ENCODE measurements around the gene DUSP2. TPM values are rescaled to one million over a fixed set of nuclear protein-coding genes. Genes with fewer than 3 reads are reported as not detected.

Gene DUSP2
- total and polyA plus RNA-seq, 10 of the 15 experiments (the other 5 are each of a cell fraction or from before 2014, with no cell fraction given) = 9.7 to 212 (median 57.2) TPM

- RAD21 ChIA-PET (ENCODE audit: unreplicated experiment) = interaction anchor here (0.6 to 2.0 kb wide), 5 partner anchors 11 to 22 kb away, joined by 3 to 9 read pairs (median 3); no protein-coding TSS in a partner anchor
- no peaks in the 10 kb centered on the region for H3K9me3 ChIP-seq (replicated peaks; ENCODE audit: control insufficient read depth, insufficient read depth, low read length)
Observed at GRCh38 chr2:96151595-96152303, 6.5 kb upstream of the DUSP2 start.

More at GRCh38 chr2:96151595-96152303, 6.5 kb upstream of the DUSP2 start:
- Histone ChIP-seq H3K79me2 (ENCODE audit: control insufficient read depth, insufficient read depth, low read length) (no peaks in the 10 kb centered on the region; the same call in 1 of the 2 replicates), H2AFZ (ENCODE audit: control insufficient read depth, low read depth, low read length) (no peak overlapping the region), H3K4me1 (ENCODE audit: control insufficient read depth, insufficient read depth, low read length) (peaks cover 36% of the 10 kb centered on the region), H3K9ac (ENCODE audit: control insufficient read depth, insufficient read depth, low read length) (no peak overlapping the region), H4K20me1 (ENCODE audit: control insufficient read depth, insufficient read depth) (no peaks in the 10 kb centered on the region), H3K27ac (ENCODE audit: control insufficient read depth, insufficient read depth) (no peak overlapping the region), H3K36me3 (ENCODE audit: control insufficient read depth in 2 of 2, insufficient read depth in 2 of 2, low read length in 1 of 2) (no peaks in the 10 kb centered on the region), H3K27me3 (replicated peaks in 1 of 2; ENCODE audit: control insufficient read depth in 2 of 2, insufficient read depth in 2 of 2, low read length in 1 of 2) (no peaks in the 10 kb centered on the region), H3K4me3 (no peak overlapping the region), H3K4me2 (ENCODE audit: control insufficient read depth, insufficient read depth) (no peak overlapping the region)
- 78% methylated on average over 9 of the region's 9 CpGs for WGBS (ENCODE audit: insufficient coverage, insufficient replicate concordance, low lambda C conversion rate, missing lambda C conversion rate)
- in situ Hi-C loops (cut with MboI) (no loop called here), intact Hi-C loops (cut with micrococcal nuclease; ENCODE audit: unreplicated experiment) (no loop called here)
- no TSS peak for BruUV-seq (replicated peaks)
- POLR2A ChIA-PET = interaction anchor here (0.6 to 0.8 kb wide), 3 partner anchors 8 to 57 kb away, joined by 3 read pairs; partner anchors contain the start of gene STARD7
- no peak for ATAC-seq
- SMC1A ChIA-PET (ENCODE audit: uncharacterized antibody, unreplicated experiment) = interaction anchor here (0.7 to 1.3 kb wide), 4 partner anchors 9 to 33 kb away, joined by 3 to 4 read pairs (median 3); no protein-coding TSS in a partner anchor
- TF ChIP-seq JUNB (IDR thresholded peaks at IDR 0.05) (no peak), DPF2 (IDR thresholded peaks at IDR 0.05) (no peak), SREBF2 (IDR thresholded peaks at IDR 0.05; ENCODE audit: low read length) (no peak), ZBTB11 (CRISPR knock-in tag; IDR thresholded peaks at IDR 0.05) (no peak), CBX3 (IDR thresholded peaks at IDR 0.05; ENCODE audit: borderline replicate concordance, low read depth) (no peak), EP300 (IDR thresholded peaks at IDR 0.05; ENCODE audit: borderline replicate concordance in 1 of 2, control insufficient read depth in 1 of 2, low read depth in 2 of 2, low read length in 2 of 2) (no peak), BACH1 (IDR thresholded peaks at IDR 0.05; ENCODE audit: borderline replicate concordance) (no peak), CTCF (IDR thresholded peaks at IDR 0.05 in 2 of 3, conservative IDR thresholded peaks at IDR 0.05 in 1 of 3; ENCODE audit: control insufficient read depth in 2 of 3, extremely low read depth in 1 of 3, insufficient read depth in 1 of 3, low read depth in 3 of 3, low read length in 3 of 3) (no peak)
- CTCF ChIA-PET = interaction anchor here (0.6 to 1.6 kb wide), 4 partner anchors 9 to 39 kb away, joined by 3 to 4 read pairs (median 3); no protein-coding TSS in a partner anchor
- FAIRE-seq = no peak
- DNase-seq (ENCODE audit: low read depth, low spot score) = no peak

All from GM12878 (cell line).